WTC11 (cell line): Measurements from ENCODE around the gene NTN1. TPM values are rescaled to one million over a fixed set of nuclear protein-coding genes. Genes with fewer than 3 reads are reported as not detected.

Source experiments
- ATAC-seq: fragments of 200-7000 bp; cut with Tn5 transposase; 2 replicates; pipeline ENCODE4 v1.10.0; 2021; ENCODE audit warnings: mild to moderate bottlenecking, moderate library complexity
- CTCF ChIA-PET: fragments of 300-600 bp; sonication (Branson Sonifier 250); formaldehyde crosslinking; loops from one replicate; lab custom pipeline; 2021; ENCODE audit warnings: antibody characterized with exemption; lab: Charles Lee
- POLR2A ChIA-PET: fragments of 350-600 bp; sonication (Branson Sonifier 250); formaldehyde crosslinking; loops from one replicate; lab custom pipeline; 2021; ENCODE audit warnings: antibody characterized with exemption; lab: Charles Lee
- DNase-seq: peaks from one replicate; pipeline ENCODE4 v3.0.0; 2021; ENCODE audit warnings: low spot score
- H3K27ac Mint-ChIP-seq: 2 replicates; pipeline ENCODE4 v1.8.0; 2021; ENCODE audit warnings: mixed read lengths
- H3K27me3 Mint-ChIP-seq: 2 replicates; pipeline ENCODE4 v1.8.0; 2021; ENCODE audit warnings: low read depth, mild to moderate bottlenecking, moderate library complexity, mixed read lengths
- H3K36me3 Mint-ChIP-seq: 2 replicates; pipeline ENCODE4 v1.8.0; 2021; ENCODE audit warnings: mixed read lengths
- H3K4me1 Mint-ChIP-seq: 2 replicates; pipeline ENCODE4 v1.8.0; 2022; ENCODE audit warnings: mixed read lengths
- H3K4me3 Mint-ChIP-seq: 2 replicates; pipeline ENCODE4 v1.8.0; 2021; ENCODE audit warnings: mild to moderate bottlenecking, moderate library complexity, mixed read lengths
- H3K9me3 Mint-ChIP-seq: 2 replicates; pipeline ENCODE4 v1.8.0; 2021; ENCODE audit warnings: mixed read lengths
- MXD4 ChIP-seq: fragments of 250-450 bp; sonication (Bioruptor Pico); IDR thresholded peaks from 2 replicates; pipeline ENCODE4 v1.8.0; 2021; ENCODE audit warnings: mild to moderate bottlenecking, moderate library complexity, borderline replicate concordance
- NFYB ChIP-seq: sonication (generic); formaldehyde crosslinking; conservative IDR thresholded peaks from 2 replicates; pipeline ENCODE4 v1.8.0; 2022; ENCODE audit warnings: low read depth, missing genetic modification reagents
- RORB ChIP-seq: fragments of 250-450 bp; sonication (Bioruptor Pico); IDR thresholded peaks from 2 replicates; pipeline ENCODE4 v1.9.0; 2021; ENCODE audit warnings: mild to moderate bottlenecking
- SMAD4 ChIP-seq: sonication (generic); formaldehyde crosslinking; IDR thresholded peaks from 2 replicates; pipeline ENCODE4 v1.8.0; 2022; ENCODE audit warnings: mild to moderate bottlenecking, missing genetic modification reagents
- TEAD4 ChIP-seq: sonication (generic); formaldehyde crosslinking; IDR thresholded peaks from 2 replicates; pipeline ENCODE4 v1.8.0; 2022; ENCODE audit warnings: mild to moderate bottlenecking, missing genetic modification reagents
- ZNF121 ChIP-seq: sonication (generic); formaldehyde crosslinking; IDR thresholded peaks from 2 replicates; pipeline ENCODE4 v1.8.0; 2023; ENCODE audit warnings: missing genetic modification reagents
- ZNF317 ChIP-seq: sonication (generic); formaldehyde crosslinking; IDR thresholded peaks from 2 replicates; pipeline ENCODE4 v1.8.1; 2023; ENCODE audit warnings: low read depth, mild to moderate bottlenecking, moderate library complexity, missing genetic modification reagents, borderline replicate concordance
- total RNA-seq: library from RNA; stranded (reverse); gene quantifications from 3 replicates; pipeline ENCODE4 v1.2.3, GENCODE V29; 2021
- TF ChIP-seq, protein P1 (sequence below): sonication (generic); formaldehyde crosslinking; IDR thresholded peaks from 2 replicates; pipeline ENCODE4 v1.8.1; 2023; ENCODE audit warnings: mild to moderate bottlenecking, missing genetic modification reagents, borderline replicate concordance
- TF ChIP-seq, protein P2 (sequence below): sonication (generic); formaldehyde crosslinking; IDR thresholded peaks from 2 replicates; pipeline ENCODE4 v1.8.0; 2022; ENCODE audit warnings: mild to moderate bottlenecking, missing genetic modification reagents
- TF ChIP-seq, protein P3 (sequence below): sonication (generic); formaldehyde crosslinking; IDR thresholded peaks from 2 replicates; pipeline ENCODE4 v1.8.1; 2022; ENCODE audit warnings: low read depth, mild to moderate bottlenecking, moderate library complexity, missing genetic modification reagents, borderline replicate concordance
- TF ChIP-seq, protein P4 (sequence below): fragments of 250-450 bp; sonication (Bioruptor Pico); IDR thresholded peaks from 2 replicates; pipeline ENCODE4 v1.9.0; 2021; ENCODE audit warnings: mild to moderate bottlenecking
- TF ChIP-seq, protein P5 (sequence below): sonication (generic); formaldehyde crosslinking; IDR thresholded peaks from 2 replicates; pipeline ENCODE4 v1.8.1; 2022; ENCODE audit warnings: mild to moderate bottlenecking, missing genetic modification reagents, moderate library complexity, borderline replicate concordance
- TF ChIP-seq, protein P6 (sequence below): sonication (generic); formaldehyde crosslinking; IDR thresholded peaks from 2 replicates; pipeline ENCODE4 v1.8.0; 2022; ENCODE audit warnings: mild to moderate bottlenecking, missing genetic modification reagents

Gene NTN1
- total RNA-seq, 1 experiment from 2014 or later = 5.5 TPM

DNA sequence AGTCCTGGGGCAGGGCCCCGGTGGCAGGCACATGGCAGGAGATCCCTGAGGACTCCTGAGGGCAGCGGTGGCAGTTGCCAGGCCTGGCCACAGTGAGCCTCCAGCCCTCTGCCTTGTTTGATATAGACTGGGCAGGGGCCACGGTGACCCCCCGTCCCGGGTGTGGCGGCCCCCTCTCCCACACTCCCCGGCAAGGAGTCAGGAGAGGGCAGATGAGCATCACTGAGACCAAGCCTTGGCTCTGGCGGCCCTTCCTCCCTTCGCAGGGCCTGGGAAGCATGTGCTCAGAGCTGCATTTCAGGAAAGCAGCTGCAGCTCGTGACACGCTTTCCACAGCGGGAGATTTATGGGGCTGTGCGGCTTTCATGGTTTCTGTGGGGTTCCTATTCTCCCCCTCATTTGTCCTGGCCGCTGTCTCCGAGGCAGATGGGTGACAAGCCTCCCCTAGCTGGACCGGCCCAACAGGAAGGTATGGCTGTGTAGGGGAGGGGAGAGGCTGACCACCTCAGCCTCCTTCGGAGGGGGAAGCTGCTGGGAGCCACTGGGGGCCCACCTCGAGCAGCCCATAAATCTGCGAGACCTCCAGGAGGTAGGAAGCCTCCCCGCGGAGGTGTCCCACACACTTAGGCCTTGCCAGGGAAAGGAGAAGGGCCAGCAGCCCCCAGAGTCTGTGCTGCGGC is 211.4 kb downstream of the NTN1 start (continued):
- TF ChIP-seq, protein P1, sequence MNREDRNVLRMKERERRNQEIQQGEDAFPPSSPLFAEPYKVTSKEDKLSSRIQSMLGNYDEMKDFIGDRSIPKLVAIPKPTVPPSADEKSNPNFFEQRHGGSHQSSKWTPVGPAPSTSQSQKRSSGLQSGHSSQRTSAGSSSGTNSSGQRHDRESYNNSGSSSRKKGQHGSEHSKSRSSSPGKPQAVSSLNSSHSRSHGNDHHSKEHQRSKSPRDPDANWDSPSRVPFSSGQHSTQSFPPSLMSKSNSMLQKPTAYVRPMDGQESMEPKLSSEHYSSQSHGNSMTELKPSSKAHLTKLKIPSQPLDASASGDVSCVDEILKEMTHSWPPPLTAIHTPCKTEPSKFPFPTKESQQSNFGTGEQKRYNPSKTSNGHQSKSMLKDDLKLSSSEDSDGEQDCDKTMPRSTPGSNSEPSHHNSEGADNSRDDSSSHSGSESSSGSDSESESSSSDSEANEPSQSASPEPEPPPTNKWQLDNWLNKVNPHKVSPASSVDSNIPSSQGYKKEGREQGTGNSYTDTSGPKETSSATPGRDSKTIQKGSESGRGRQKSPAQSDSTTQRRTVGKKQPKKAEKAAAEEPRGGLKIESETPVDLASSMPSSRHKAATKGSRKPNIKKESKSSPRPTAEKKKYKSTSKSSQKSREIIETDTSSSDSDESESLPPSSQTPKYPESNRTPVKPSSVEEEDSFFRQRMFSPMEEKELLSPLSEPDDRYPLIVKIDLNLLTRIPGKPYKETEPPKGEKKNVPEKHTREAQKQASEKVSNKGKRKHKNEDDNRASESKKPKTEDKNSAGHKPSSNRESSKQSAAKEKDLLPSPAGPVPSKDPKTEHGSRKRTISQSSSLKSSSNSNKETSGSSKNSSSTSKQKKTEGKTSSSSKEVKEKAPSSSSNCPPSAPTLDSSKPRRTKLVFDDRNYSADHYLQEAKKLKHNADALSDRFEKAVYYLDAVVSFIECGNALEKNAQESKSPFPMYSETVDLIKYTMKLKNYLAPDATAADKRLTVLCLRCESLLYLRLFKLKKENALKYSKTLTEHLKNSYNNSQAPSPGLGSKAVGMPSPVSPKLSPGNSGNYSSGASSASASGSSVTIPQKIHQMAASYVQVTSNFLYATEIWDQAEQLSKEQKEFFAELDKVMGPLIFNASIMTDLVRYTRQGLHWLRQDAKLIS (CRISPR knock-in tag) = no peak
- TF ChIP-seq, protein P2, sequence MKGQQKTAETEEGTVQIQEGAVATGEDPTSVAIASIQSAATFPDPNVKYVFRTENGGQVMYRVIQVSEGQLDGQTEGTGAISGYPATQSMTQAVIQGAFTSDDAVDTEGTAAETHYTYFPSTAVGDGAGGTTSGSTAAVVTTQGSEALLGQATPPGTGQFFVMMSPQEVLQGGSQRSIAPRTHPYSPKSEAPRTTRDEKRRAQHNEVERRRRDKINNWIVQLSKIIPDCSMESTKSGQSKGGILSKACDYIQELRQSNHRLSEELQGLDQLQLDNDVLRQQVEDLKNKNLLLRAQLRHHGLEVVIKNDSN (CRISPR knock-in tag) = no peak
- no peak for TF ChIP-seq MXD4 (CRISPR knock-in tag)
- no peak for TF ChIP-seq TEAD4
- TF ChIP-seq, protein P3, sequence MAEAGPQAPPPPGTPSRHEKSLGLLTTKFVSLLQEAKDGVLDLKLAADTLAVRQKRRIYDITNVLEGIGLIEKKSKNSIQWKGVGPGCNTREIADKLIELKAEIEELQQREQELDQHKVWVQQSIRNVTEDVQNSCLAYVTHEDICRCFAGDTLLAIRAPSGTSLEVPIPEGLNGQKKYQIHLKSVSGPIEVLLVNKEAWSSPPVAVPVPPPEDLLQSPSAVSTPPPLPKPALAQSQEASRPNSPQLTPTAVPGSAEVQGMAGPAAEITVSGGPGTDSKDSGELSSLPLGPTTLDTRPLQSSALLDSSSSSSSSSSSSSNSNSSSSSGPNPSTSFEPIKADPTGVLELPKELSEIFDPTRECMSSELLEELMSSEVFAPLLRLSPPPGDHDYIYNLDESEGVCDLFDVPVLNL = no peak
- TF ChIP-seq, protein P4, sequence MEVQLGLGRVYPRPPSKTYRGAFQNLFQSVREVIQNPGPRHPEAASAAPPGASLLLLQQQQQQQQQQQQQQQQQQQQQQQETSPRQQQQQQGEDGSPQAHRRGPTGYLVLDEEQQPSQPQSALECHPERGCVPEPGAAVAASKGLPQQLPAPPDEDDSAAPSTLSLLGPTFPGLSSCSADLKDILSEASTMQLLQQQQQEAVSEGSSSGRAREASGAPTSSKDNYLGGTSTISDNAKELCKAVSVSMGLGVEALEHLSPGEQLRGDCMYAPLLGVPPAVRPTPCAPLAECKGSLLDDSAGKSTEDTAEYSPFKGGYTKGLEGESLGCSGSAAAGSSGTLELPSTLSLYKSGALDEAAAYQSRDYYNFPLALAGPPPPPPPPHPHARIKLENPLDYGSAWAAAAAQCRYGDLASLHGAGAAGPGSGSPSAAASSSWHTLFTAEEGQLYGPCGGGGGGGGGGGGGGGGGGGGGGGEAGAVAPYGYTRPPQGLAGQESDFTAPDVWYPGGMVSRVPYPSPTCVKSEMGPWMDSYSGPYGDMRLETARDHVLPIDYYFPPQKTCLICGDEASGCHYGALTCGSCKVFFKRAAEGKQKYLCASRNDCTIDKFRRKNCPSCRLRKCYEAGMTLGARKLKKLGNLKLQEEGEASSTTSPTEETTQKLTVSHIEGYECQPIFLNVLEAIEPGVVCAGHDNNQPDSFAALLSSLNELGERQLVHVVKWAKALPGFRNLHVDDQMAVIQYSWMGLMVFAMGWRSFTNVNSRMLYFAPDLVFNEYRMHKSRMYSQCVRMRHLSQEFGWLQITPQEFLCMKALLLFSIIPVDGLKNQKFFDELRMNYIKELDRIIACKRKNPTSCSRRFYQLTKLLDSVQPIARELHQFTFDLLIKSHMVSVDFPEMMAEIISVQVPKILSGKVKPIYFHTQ (CRISPR knock-in tag) = no peak
- no peak for TF ChIP-seq RORB
- TF ChIP-seq, protein P5, sequence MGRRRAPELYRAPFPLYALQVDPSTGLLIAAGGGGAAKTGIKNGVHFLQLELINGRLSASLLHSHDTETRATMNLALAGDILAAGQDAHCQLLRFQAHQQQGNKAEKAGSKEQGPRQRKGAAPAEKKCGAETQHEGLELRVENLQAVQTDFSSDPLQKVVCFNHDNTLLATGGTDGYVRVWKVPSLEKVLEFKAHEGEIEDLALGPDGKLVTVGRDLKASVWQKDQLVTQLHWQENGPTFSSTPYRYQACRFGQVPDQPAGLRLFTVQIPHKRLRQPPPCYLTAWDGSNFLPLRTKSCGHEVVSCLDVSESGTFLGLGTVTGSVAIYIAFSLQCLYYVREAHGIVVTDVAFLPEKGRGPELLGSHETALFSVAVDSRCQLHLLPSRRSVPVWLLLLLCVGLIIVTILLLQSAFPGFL (CRISPR knock-in tag) = no peak
- no peak for TF ChIP-seq SMAD4 (CRISPR knock-in tag)
- TF ChIP-seq, all 79 proteins: peak for 0

DNA sequence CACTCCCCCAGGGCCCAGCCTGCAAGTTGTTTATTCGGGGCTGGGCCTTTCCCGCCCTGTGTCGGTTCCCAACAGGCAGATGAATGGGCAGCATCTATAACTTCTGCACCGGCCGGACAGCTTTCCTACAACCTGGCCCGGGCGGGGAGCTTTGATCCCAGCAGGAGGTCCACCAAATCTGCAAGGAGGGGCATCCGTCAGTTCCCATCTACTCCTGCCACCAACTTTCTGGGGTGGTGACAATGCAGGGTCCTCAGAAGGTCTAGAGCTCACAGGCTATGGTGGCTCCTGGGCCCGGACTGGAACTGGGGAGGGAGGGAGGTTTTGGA is 211.9 kb downstream of the NTN1 start:
- peaks cover 4% of the 10 kb centered on the region for H3K27me3 Mint-ChIP-seq
- TF ChIP-seq, protein P3 = no peak
- TF ChIP-seq ZNF121 (CRISPR knock-in tag) = no peak
- TF ChIP-seq, protein P6, sequence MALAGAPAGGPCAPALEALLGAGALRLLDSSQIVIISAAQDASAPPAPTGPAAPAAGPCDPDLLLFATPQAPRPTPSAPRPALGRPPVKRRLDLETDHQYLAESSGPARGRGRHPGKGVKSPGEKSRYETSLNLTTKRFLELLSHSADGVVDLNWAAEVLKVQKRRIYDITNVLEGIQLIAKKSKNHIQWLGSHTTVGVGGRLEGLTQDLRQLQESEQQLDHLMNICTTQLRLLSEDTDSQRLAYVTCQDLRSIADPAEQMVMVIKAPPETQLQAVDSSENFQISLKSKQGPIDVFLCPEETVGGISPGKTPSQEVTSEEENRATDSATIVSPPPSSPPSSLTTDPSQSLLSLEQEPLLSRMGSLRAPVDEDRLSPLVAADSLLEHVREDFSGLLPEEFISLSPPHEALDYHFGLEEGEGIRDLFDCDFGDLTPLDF (CRISPR knock-in tag) = no peak
- TF ChIP-seq NFYB (CRISPR knock-in tag) = no peak
- TF ChIP-seq ZNF317 (CRISPR knock-in tag) = no peak
- TF ChIP-seq, all 79 proteins: peak for 0
- ChIA-PET POLR2A (no interaction called here), CTCF (no interaction called here)
- Mint-ChIP-seq H3K4me3 (no peak overlapping the region), H3K27ac (no peak overlapping the region), H3K36me3 (no peaks in the 10 kb centered on the region), H3K9me3 (no peaks in the 10 kb centered on the region), H3K4me1 (peaks cover 4% of the 10 kb centered on the region; the same call in 1 of the 2 replicates)
- DNase-seq (no peak), ATAC-seq (no peak)
